HG03064 (cell line): ENCODE measurements around the gene CYSLTR2.
"Not testable (repeated sequence)": the region's sequence is repeated elsewhere in the genome, so short reads cannot be mapped to it uniquely, and the experiment has no call there.

ENCODE experiments used
- ATAC-seq: cut with Tn5 transposase; IDR thresholded peaks from one replicate; pipeline ENCODE4 v1.9.1; 2021; ENCODE audit warnings: low read depth; ENCODE audit not compliant: unreplicated experiment

The CYSLTR2 gene

GRCh38 chr13:48644141-48644540 is 9.6 kb upstream of the CYSLTR2 start:
- no peak for ATAC-seq

GRCh38 chr13:48644951-48645350 is 8.8 kb upstream of the CYSLTR2 start:
- no peak for ATAC-seq

- no peak for ATAC-seq
Measured at GRCh38 chr13:48645845-48646244, 7.9 kb upstream of the CYSLTR2 start.

GRCh38 chr13:48646791-48647190 is 6.9 kb upstream of the CYSLTR2 start:
- ATAC-seq, result no peak

GRCh38 chr13:48647625-48648024 is 6.1 kb upstream of the CYSLTR2 start:
- ATAC-seq, result no peak

GRCh38 chr13:48648446-48648845 is 5.3 kb upstream of the CYSLTR2 start:
- ATAC-seq, result no peak

- ATAC-seq, result no peak
Measured at GRCh38 chr13:48652851-48653471, 768 bp upstream of the CYSLTR2 start.

- ATAC-seq, result no peak
Measured at GRCh38 chr13:48654511-48654910, 782 bp downstream of the CYSLTR2 start.

- ATAC-seq, result no peak
Measured at GRCh38 chr13:48655291-48655690, 1.6 kb downstream of the CYSLTR2 start.

GRCh38 chr13:48656608-48657007 is 2.9 kb downstream of the CYSLTR2 start:
- ATAC-seq, result no peak

- ATAC-seq, result no peak
Measured at GRCh38 chr13:48660361-48661076, 6.8 kb downstream of the CYSLTR2 start.

GRCh38 chr13:48661107-48661506 is 7.4 kb downstream of the CYSLTR2 start:
- ATAC-seq, result no peak

- no peak for ATAC-seq
Measured at GRCh38 chr13:48662226-48662625, 8.5 kb downstream of the CYSLTR2 start.

GRCh38 chr13:48667136-48667535 is 13.4 kb downstream of the CYSLTR2 start:
- ATAC-seq, result no peak

- not testable (repeated sequence) for ATAC-seq
Measured at GRCh38 chr13:48671421-48671820, 17.7 kb downstream of the CYSLTR2 start.

GRCh38 chr13:48675247-48675646 is 21.5 kb downstream of the CYSLTR2 start:
- ATAC-seq, result no peak

GRCh38 chr13:48678316-48678715 is 24.6 kb downstream of the CYSLTR2 start:
- no peak for ATAC-seq

- ATAC-seq, result no peak
Measured at GRCh38 chr13:48679941-48680680, 26.4 kb downstream of the CYSLTR2 start.

- no peak for ATAC-seq
Measured at GRCh38 chr13:48680756-48681392, 27.1 kb downstream of the CYSLTR2 start.

- no peak for ATAC-seq
Measured at GRCh38 chr13:48681905-48682304, 28.2 kb downstream of the CYSLTR2 start.

GRCh38 chr13:48682436-48682835 is 28.7 kb downstream of the CYSLTR2 start:
- no peak for ATAC-seq
